ENCODE results near the gene PRR18.
"Not testable (repeated sequence)": the region's sequence is repeated elsewhere in the genome, so short reads cannot be mapped to it uniquely, and the experiment has no call there.

PRR18 gene

GRCh38 chr6:166308033-166308768 is at the start of gene PRR18:
Gene PRR18 (minus strand): TSS chr6:166308392. CDS start chr6:166308142, 250 bp downstream.
- peak; percentile 31 for DNase-seq

GRCh38 chr6:166355552-166355951 is 47.4 kb upstream of the PRR18 start:
- DNase-seq: no peak

GRCh38 chr6:166354965-166355364 is 46.8 kb upstream of the PRR18 start:
- DNase-seq: no peak

- DNase-seq: no peak
These were observed 46.0 kb upstream of the PRR18 start for GRCh38 chr6:166354143-166354542.

- no peak for DNase-seq
These were observed 45.3 kb upstream of the PRR18 start for GRCh38 chr6:166353507-166353906.

- no peak for DNase-seq
These were observed 44.7 kb upstream of the PRR18 start for GRCh38 chr6:166352923-166353322.

- no peak for DNase-seq
These were observed 43.6 kb upstream of the PRR18 start for GRCh38 chr6:166351715-166352285.

- DNase-seq: no peak
These were observed 40.2 kb upstream of the PRR18 start for GRCh38 chr6:166348305-166348949.

GRCh38 chr6:166346965-166347364 is 38.8 kb upstream of the PRR18 start:
- no peak for DNase-seq

GRCh38 chr6:166346449-166346848 is 38.3 kb upstream of the PRR18 start:
- DNase-seq: no peak

- not testable (repeated sequence) for DNase-seq
These were observed 37.5 kb upstream of the PRR18 start for GRCh38 chr6:166345672-166346071.

- DNase-seq: not testable (repeated sequence)
These were observed 36.7 kb upstream of the PRR18 start for GRCh38 chr6:166344921-166345320.

GRCh38 chr6:166344240-166344639 is 36.0 kb upstream of the PRR18 start:
- DNase-seq: no peak

- no peak for DNase-seq
These were observed 34.9 kb upstream of the PRR18 start for GRCh38 chr6:166343150-166343487.

- peak; percentile 82 for DNase-seq
These were observed 34.4 kb upstream of the PRR18 start, which contains the start of gene SFT2D1 for GRCh38 chr6:166342349-166343149. Gene SFT2D1 (minus strand): TSS chr6:166342545. CDS start chr6:166342481, 64 bp downstream.

GRCh38 chr6:166341977-166342348 is 33.8 kb upstream of the PRR18 start:
- no peak for DNase-seq

- no peak for DNase-seq
These were observed 33.3 kb upstream of the PRR18 start for GRCh38 chr6:166341464-166341863.

- no peak for DNase-seq
These were observed 30.7 kb upstream of the PRR18 start for GRCh38 chr6:166338854-166339253.

- no peak for DNase-seq
These were observed 28.7 kb upstream of the PRR18 start for GRCh38 chr6:166336847-166337246.

GRCh38 chr6:166335378-166336302 is 27.4 kb upstream of the PRR18 start:
- DNase-seq: no peak

- DNase-seq: no peak
These were observed 26.7 kb upstream of the PRR18 start for GRCh38 chr6:166334878-166335277.

Measured in NCI-H1092 (cell line).